Measurements from ENCODE around the gene MMP1. TPM values are rescaled to one million over a fixed set of nuclear protein-coding genes. Genes with fewer than 3 reads are reported as not detected.

MMP1 gene
- total RNA-seq, 1 experiment from 2014 or later: not detected

GRCh38 chr11:102832612-102833011, 34.7 kb upstream of the MMP1 start:
- Histone ChIP-seq H3K79me1 (ENCODE audit: insufficient read depth, low read depth, low read length, poor library complexity, severe bottlenecking) (no peaks in the 10 kb centered on the region), H2BK120ac (ENCODE audit: low read depth, low read length, poor library complexity, severe bottlenecking) (no peak overlapping the region), H2AFZ (ENCODE audit: low read length) (no peak overlapping the region), H2BK5ac (ENCODE audit: insufficient read length, low read length) (no peak overlapping the region), H2AK5ac (ENCODE audit: insufficient read length, low read length) (no peak overlapping the region), H3K27ac (ENCODE audit: insufficient read length, low read depth, low read length) (no peak overlapping the region), H2BK12ac (ENCODE audit: insufficient read length, low read depth, low read length) (no peak overlapping the region), H3K9me3 (ENCODE audit: control insufficient read depth, low read depth, low read length) (no peaks in the 10 kb centered on the region), H4K5ac (ENCODE audit: insufficient read length, low read depth, low read length) (no peak overlapping the region), H4K8ac (replicated peaks; ENCODE audit: insufficient read length, low read depth, low read length) (no peak overlapping the region), H2BK15ac (ENCODE audit: low read depth, low read length) (no peak overlapping the region), H3K4me1 (ENCODE audit: insufficient read depth, low read length) (peaks cover 5% of the 10 kb centered on the region; the same call in 1 of the 2 replicates), H3K27me3 (ENCODE audit: insufficient read depth, low read length) (no peaks in the 10 kb centered on the region), H4K20me1 (ENCODE audit: control insufficient read depth, insufficient read depth, insufficient read length) (no peaks in the 10 kb centered on the region), H3K79me2 (ENCODE audit: insufficient read depth, low read length) (no peaks in the 10 kb centered on the region), H3K18ac (ENCODE audit: insufficient read length, low read depth, low read length) (no peak overlapping the region), H3K4me2 (ENCODE audit: insufficient read depth, insufficient read length, low read length) (no peak overlapping the region), H4K91ac (ENCODE audit: insufficient read length, low read depth, low read length) (no peak overlapping the region), H3K23ac (ENCODE audit: insufficient read length, low read depth, low read length) (no peak overlapping the region), H3K56ac (ENCODE audit: insufficient read length, low read depth, low read length) (no peak overlapping the region), H3T11ph (ENCODE audit: low read length) (no peak overlapping the region), H2BK20ac (ENCODE audit: low read depth, low read length, poor library complexity, severe bottlenecking) (no peak overlapping the region), H3K23me2 (ENCODE audit: insufficient read length, low read depth, low read length, poor library complexity, severe bottlenecking) (no peaks in the 10 kb centered on the region), H3K4ac (ENCODE audit: low read depth, low read length) (no peak overlapping the region), H3K14ac (ENCODE audit: insufficient read depth, low read length) (no peak overlapping the region), H3K9ac (ENCODE audit: extremely low read depth, insufficient read length, low read length) (no peak overlapping the region)
- TF ChIP-seq CTCF (conservative IDR thresholded peaks at IDR 0.05): no peak
- H3K9me3 Mint-ChIP-seq: no peaks in the 10 kb centered on the region
- DNase-seq: no peak
- no CpG with 5 or more reads among the region's 7 CpGs for WGBS (ENCODE audit: extremely low coverage, insufficient read length, low lambda C conversion rate)
- H3K4me1 Mint-ChIP-seq: peaks cover 21 to 24% of the 10 kb centered on the region in 2 experiments
- H3K36me3 Mint-ChIP-seq (ENCODE audit: insufficient read depth in 1 of 3, low read depth in 3 of 3): no peaks in the 10 kb centered on the region
- H3K4me3 Mint-ChIP-seq: no peak overlapping the region
- peaks cover 3% of the 10 kb centered on the region; the same call in 1 of the 2 replicates for H3K27me3 Mint-ChIP-seq (ENCODE audit: low read depth)
- no peak overlapping the region for H3K27ac Mint-ChIP-seq
